DMS79 (cell line): ENCODE measurements around the gene HDAC6.

Source experiments
- DNase-seq: peaks from one replicate; lab custom pipeline; 2025; lab: John Stamatoyannopoulos, UW

Gene HDAC6

DNA sequence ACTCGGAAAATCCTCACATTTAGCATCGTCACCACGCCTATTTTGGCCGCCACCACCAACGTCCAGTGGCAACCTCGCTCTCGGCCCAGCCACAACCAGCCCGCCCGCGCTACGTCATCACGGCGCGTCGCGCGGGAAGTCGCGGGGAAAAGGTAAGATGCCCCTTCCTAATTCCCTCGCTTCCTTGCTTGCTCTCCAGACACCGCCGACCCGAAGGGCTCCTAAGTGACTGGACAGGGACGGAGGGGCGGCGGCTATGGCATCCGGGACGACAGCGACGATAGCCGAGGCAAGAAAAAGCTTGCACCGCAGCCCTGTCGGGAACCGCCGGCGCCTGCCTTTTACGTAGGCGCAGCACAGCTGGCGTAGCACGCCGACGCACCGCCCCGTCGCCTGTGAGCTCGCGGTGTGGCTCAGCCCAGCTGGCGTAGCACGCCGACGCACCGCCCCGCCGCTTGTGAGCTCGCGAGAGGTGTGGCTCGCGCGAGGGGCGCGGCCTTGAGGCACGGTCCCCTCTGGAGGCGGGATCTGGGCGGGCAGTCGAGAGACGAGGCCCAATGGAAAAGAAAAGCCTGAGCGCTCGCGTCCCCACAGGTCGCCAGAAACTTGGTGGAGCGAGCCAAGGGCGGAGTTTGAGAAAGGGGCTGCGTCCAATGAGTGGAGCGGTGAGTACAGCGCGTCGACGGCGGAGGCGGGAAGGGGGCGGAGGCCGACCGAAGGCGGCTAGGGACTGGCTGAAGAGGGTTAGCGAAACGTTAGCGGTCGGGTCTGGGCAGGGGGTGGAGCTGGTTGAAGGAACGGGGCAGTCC lies at the start of gene HDAC6:
Gene HDAC6, plus strand, starts transcription at position 788 of the 809 bp plus-strand sequence. CDS start 626 bp downstream, outside the sequence.
- peak; percentile 95 for DNase-seq

DNA sequence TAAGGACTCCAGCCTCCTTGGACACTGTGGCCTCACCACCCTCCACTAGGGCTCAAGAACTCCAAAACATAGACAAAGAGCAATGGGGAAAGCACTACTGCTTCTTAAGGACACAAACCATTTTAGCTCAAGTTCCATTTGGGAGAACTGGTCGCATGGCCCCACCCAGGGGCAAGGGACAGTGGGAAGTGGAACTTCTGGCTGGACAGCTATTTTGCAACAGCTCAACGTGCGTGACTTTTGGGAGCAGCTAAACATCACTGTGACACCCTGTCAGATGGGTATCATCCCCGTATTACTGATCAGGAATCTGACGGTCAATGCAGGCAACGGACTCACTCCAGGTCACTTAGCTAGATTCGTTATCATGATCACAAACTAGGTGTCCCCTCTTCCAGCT lies 49.4 kb upstream of the HDAC6 start:
- DNase-seq, result no peak

DNA sequence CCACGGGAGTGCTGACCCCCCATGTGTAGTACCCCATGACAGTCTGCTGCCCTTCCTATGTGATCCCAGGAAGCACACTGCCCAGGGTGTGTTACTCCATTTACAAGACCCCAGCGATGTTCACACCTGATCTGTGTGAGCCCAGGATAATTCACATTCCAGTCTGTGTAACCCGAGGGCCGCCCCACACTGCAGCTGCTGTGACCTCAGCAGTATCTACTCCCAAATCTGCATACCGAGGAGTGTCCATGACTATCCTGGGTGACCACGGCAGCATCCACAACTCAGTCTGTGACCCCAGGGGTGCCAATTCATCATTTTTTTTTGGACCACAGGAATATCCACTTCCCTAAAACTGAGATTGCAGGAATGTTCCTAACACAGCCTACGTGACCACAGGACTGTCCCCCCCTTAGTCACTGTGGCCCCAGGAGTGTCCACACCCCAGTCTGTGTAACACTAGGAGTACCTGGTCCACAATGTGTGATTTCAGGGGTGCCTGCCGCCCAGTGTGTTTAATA lies 48.1 kb upstream of the HDAC6 start:
- DNase-seq, result no peak

DNA sequence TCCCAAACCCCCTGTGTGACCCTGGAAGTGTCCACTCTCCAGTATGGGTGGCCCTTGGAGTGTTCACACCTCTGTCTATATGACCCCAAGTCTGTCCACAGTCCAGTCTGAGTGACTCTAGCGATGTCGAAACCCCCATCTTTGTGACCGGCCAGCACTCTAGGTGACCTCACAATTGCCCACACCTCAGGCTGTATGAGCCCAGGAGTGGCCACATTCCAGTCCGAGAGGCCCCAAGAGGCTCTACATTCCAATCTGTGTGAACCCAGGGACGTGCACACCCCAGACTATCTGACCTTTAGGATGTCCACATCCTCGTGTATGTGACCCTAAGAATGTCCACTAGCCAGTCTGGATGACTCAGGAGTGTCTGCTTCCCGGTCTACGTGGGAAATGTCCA lies 47.6 kb upstream of the HDAC6 start:
- DNase-seq, result no peak

DNA sequence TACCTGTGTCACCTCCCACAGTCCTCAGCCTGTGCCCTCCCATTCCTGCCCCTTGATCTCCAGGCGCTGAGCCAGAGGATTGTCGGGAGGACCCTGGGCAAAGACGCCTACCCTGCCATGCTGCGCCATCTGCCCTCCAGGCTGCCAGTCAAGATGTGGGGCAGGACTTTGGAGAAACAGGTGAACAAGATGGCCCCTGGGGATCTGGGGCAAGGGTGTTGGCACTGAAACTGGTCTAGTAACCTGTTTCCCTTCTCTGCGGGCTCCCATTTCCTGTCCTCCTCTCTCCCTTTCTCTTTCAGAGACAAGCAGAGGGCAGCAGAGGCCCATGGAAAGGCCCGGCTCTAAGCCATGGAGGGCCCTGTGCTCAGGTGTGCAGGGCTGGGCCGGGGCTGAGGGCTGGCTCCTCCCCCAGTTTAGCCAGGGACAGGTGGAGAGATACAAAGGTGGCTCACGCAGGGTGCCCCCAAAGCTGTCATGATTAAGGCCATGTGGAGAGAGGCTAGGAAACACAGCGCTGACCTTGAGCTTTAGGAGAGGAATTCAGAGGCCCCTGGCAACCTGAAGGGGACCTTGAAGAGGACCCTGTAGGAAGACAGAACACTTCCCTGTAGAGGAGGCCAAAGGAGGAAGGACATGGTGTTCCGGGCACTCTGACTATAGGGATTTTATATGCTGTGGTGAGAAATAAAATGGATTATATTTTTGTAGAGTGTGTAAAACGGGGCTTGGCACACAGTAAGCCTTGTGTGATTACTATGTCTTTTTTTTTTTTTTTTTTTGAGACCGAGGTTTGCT lies 40.0 kb upstream of the HDAC6 start, which contains the start of gene GLOD5:
Gene GLOD5, plus strand, starts transcription at position 74 of the 798 bp plus-strand sequence. Its CDS starts 44 bp downstream, at position 118.
- peak; percentile 34 for DNase-seq

DNA sequence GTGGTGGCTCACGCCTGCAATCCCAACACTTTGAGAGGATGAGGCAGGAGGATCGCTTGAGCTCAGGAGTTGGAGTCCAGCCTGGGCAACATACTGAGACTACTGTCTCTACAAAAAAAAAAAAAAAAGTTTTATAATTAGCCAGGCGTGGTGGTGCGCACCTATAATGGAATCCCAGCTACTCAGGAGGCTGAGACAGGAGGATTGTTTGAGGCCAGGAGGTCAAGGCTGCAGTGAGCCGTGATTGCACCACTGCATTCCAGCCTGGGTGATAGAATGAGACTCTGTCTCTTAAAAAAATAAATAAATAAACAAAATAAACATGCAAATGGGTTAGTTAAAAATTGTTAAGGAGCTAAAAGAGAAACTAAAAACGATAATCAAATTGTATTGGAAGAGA lies 32.6 kb upstream of the HDAC6 start:
- no peak for DNase-seq

DNA sequence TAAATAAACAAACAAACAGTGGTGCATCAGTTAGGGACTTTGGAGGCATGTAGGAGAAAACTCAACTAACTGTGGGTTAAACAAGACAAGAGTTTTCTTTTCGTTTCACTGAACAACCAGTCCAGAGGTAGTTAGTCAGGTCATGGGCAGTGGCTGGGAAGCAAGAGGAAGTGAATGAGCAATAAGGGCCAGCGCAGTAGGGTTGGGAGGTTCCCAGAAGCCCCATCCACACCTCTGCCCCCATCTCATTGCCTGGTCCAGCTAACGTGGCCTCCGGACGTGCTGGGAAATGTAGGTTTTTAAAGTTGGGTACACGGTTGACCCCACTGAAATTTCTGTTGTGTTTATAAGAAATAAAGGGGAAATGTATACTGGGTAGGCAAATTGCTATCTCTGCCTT lies 31.6 kb upstream of the HDAC6 start:
- no peak for DNase-seq

DNA sequence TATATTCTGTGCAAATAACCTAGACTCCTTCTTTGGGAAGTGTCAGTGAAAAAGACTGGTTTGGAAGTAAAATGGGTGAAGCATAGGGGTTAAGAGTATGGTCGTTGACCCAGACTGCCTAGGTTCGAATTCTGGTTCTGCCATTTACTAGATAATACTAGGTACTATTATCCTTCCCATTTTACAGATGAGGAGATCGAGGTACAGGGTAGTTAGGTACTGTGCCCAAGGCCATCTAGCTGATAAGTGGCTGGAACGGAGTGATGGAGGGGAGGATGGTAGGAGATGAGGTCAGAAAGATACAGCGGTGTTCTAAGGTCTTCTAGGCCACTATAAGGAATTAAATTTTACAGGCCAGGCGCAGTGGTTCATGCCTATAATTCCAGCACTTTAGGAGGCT lies 29.3 kb upstream of the HDAC6 start:
- no peak for DNase-seq

DNA sequence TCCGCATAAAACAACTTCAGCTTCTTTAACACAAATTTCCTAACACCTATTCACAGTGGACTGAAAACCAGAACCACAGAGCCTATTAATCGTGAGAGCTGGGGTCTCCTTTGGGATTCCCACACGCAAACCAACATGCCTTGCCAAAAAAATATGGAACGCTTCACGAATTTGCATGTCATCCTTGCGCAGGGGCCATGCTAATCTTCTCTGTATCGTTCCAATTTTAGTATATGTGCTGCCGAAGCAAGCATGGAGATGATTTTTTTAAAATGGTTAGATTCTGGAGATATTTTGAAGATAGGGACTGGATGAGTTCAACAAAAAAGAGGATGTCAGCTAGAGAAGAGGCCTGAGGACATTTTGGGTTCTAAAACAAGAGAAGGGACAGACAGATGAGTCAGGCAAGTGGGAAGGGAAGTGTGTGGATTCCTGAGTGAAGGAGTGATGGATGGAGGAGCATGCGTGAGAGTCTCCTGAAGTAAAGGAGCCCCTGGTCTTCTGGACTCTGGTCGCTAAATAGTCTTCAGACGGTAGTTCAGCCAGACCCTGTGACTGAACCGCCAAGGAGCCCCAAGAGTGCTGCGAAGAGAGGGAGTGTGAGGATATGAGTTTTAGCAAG lies 24.9 kb upstream of the HDAC6 start:
- no peak for DNase-seq

DNA sequence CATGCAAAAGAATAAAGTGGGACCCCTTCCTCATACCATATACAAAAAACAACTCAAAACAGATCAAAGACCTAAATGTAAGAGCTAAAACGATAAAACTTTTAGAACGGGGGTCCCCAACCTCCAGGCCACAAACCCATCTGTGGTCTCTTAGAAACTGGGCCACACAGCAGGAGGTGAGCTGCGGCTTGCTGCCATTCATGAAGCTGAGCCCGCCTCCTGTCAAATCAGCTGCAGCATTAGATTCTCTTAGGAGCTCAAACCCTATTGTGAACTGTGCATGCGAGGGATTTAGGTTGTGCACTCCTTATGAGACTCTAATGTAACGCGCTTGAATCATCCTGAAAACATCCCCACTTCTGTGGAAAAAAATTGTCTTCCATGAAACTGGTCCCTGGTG lies 22.5 kb upstream of the HDAC6 start:
- DNase-seq, result no peak

DNA sequence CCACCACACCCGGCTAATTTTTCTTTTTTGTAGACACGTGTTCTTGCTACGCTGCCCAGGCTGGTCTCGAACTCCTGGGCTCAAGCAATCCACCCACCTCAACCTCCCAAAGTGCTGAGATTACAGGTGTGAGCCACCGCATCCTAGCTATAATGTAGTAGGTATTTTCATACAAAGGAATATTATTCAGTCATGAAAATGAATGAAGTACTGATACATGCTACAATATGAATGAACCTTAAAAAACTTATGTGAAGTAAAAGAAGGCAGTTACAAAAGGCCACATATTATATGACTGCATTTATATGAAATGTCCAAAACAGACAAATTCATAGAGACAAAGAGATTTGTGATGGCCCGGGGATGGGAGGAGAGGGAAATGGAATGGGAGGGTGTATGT lies 20.2 kb upstream of the HDAC6 start:
- DNase-seq, result no peak

DNA sequence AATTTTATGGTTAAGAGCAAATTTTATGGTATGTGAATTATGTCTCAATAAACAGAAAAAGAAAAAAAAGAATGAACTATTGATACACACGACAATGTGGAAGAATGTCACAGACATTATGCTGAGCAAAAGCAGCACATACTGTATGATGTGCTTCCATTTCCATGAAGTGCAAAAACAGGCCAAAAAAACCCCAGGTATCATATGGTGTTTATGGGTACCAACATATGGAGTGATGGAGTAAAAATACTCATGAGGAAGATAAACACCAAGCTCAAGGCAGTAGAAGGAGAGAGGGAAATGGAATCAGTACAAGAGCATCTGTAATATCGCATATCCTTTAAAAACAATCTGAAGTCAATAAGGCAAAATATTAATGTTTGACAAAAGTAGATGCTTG lies 19.7 kb upstream of the HDAC6 start:
- no peak for DNase-seq

DNA sequence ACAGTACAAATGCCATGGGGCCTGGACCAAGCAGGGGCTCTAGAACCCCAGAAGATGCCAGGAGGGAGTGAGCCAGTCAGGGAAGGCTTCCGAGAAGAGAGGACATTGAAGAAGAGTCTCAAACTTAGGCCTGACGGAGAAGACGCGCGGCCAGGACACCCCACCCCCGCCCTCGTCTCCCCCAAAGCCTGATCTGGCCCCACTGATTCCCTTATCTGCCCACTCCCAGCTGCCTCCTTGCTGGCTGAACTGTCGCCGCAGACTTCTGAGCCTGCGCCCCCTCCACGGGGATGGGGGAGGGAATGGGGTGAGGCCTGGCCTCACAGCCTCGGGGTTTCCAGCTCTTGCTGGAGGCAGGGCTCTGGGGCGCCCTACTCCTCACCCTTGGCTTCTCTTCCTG lies 19.1 kb upstream of the HDAC6 start:
- no peak for DNase-seq

DNA sequence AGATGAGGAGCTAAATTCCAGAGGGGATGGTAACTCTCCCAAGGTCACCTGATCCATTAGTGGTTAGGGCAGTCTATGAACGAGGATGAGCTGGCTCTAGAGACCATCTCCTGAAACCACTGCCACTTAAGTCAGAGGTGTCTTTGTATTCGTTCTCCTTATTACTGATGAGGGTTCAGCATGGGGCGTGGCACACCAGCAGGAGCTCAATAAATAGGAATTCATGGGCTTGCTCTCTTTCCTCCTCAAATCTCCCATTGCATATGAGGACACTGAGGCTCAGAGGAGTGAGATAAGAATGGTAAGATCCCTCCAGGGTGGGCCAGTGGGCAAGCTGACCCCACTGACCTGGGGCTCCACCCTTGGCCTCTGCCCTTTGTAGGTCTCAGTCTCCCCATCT lies 17.1 kb upstream of the HDAC6 start:
- no peak for DNase-seq

DNA sequence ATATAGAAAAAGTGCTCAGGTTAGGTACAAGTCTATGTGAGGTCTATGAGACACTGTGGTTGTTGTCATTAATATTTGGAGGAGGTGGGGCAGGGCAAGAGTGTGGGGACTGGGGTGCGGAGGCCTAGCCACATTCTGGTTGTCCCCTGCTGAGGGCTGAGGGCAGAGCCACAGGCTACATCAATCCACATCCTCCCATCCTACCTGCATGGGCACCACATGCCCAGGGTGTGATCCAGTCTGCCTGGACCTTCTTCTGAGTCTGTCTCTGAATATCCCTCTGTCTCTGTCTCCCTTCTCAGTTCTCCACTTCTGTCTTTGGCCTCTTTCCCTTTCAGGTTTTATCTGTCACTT lies 16.7 kb upstream of the HDAC6 start:
- DNase-seq, result no peak

DNA sequence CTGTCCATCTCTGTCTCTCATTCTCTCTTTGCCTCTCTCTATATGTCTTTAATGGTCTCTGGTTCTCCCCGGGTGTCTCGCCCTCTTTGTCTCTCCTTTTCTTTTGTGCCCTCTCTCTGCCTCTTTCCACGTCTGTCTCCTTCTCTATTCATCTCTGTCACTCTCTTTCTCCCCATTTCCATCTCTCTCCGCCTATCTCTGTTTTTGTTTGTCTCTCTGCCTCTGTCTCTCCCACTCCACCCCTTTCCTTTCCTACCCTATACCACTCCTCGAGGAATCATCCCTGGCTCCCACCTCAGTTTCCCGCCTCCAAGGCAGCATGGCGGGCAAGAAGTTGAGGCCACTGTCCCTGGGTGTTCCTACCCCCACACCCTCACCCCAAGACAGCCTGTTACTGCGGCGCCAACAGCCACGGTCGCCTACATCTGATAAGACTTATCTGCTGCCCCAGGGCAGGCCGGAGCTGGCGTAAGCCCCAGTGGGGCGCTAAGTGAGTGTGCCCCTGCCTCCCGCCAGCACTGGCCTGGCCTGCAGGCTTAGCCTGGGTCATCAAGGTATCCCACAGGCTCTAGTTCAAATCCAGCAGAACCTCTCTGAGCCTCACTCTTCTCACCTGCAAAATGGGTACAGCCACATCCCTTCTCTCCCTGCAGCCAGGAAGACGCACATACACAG lies 16.2 kb upstream of the HDAC6 start:
- DNase-seq, result no peak

DNA sequence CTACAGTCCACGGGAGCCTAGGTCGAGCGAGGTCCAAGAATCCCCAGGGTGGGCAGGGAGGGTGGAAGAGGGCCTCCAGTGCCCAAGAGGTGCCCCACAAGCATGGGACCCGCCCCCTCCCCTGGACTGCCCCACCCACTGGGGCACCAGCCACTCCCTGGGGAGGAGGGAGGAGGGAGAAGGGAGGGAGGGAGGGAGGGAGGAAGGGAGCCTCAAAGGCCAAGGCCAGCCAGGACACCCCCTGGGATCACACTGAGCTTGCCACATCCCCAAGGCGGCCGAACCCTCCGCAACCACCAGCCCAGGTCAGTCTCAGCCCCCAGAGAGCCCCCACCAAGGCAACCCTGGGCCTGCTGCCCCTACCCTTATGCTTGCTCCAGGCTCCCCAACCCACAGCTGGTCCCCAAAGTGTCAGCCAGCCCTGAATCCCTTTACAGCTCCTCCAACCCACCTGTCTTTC lies 15.5 kb upstream of the HDAC6 start, which contains the start of gene GATA1:
Gene GATA1, plus strand, starts transcription at position 250 of the 460 bp plus-strand sequence. CDS start 4,520 bp downstream, outside the sequence.
- DNase-seq, result no peak

DNA sequence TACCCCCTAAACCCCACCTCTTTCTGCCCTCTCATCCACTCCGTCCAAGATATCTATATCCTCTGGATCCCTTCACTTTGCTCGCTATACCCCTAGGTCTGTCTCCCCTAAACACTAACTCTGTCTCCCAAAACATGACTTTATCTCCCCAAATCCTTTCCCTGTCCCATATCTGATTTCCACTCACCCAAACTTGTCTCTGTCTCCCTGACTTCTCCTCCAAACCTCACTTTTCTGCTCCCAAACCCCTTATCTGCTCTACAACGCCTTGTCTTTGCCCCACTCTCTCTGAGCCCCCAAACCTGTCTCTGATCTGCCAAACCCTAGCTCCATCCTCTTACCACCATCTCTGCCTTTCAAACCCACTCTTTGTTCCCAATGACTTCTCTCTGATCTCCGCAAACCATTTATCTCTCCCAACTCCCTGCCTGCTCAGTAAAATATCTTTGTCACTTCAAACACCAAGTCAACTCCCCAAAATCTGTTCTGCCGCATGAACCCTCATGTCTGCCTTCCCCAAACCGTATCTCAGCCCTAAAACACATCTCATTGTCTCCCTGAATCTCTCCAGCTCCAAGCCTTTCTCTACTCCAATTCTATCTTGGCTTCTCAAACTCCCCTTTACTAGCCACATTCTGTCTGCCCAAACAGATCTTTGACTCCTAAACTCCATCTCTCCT lies 14.9 kb upstream of the HDAC6 start:
- DNase-seq, result no peak

DNA sequence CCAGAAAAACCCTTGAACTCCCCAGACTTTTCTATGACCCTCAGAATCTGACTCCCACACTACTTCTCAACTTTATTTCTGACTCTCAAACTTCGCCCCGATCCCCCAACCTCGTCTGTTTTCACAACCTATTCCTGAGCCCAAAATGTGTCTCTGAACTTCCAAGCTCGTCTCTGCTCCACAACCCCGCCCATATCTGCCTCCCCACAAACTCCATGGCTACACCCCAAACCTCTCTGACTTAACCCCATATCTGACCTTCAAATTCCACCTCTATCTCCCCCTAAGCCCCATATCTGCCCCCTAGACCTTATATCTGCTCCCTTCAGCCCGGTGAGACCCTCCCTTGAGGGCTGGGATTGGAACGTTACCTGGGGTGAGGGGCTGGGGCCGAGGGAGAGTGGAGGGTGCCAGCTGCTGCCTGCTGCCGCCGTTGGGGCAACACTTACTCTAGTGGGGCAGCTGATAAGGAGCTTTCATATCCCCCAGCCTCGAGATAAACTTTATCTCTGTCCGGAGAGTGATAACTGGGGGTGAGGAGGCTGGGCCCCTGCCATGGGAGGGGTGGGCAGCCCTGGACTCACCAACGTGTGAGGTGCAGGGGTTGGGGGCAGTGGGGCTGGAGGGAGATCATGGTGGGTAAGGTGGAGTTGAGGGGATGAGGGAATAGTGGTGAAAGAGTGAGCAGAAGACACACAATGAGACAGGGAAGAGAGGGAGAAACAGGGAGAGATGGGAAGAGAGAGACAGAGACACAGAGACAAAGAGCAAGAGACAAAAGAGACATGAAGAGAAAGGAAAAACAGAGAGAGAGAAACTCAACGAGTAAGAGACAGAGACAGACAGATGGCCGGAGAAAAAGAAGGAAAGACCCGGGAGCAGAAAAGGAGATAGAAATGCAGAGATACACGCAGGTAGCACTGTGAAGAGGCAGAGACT lies 14.1 kb upstream of the HDAC6 start:
- no peak for DNase-seq
